PFSK-1 (cell line): ENCODE measurements around the gene NALCN.

Experiments used
- FOXP2 ChIP-seq: optimal IDR thresholded peaks from 2 replicates; pipeline ENCODE3; 2011; ENCODE audit warnings: borderline replicate concordance, control low read depth, inconsistent platforms; ENCODE audit not compliant: insufficient read depth; ENCODE audit errors: extremely low read length, extremely low read depth
- POLR2AphosphoS5 ChIP-seq: IDR thresholded peaks from 2 replicates; pipeline ENCODE4 v1.6.1; 2012; ENCODE audit warnings: low read depth, mild to moderate bottlenecking, control low read depth, low read length, moderate library complexity

GRCh38 chr13:101019126-101019525, 397.2 kb downstream of the NALCN start:
- no peak for TF ChIP-seq FOXP2
- TF ChIP-seq POLR2AphosphoS5 = no peak
